ENCODE measurements around the gene MT2A.

DNA sequence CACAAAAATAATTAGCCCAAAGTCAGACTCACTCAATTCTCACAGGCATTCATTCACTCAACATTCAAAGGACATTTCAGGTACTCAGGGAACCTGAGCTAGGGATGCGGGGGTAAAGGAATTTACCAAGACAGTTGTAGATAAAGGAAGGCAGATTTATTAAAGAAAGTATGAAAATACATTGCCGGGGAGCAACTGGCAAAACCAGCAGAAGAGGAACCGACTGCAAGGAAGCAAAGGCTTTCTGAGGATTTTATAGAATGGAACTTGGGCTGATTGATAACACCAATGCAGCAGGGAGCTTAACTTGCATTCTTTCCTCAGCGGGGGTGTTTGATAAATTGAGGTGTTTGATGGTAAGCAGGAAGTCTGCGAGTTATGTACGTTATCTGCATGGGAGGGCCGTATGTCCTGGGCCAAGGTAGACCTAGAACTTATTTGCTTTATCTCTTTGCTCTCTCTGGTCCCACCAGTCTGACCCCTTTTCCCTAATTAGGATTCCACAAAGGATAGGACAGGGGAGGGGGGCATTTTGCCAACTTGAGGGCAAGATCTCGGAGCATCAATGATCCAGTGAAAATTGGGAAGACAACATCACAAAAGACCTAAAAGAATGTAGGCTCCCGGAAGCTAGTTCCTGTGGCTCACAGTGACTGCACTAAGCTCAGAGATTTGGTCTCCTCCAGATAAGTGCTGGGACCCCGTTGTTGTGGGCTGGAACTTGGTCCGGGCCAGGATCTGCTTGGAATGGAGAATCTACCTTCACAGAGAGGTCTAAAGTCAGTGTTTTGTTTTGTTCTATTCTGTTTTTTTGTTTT, 24.8 kb upstream of the MT2A start:
- TF ChIP-seq, protein P1, sequence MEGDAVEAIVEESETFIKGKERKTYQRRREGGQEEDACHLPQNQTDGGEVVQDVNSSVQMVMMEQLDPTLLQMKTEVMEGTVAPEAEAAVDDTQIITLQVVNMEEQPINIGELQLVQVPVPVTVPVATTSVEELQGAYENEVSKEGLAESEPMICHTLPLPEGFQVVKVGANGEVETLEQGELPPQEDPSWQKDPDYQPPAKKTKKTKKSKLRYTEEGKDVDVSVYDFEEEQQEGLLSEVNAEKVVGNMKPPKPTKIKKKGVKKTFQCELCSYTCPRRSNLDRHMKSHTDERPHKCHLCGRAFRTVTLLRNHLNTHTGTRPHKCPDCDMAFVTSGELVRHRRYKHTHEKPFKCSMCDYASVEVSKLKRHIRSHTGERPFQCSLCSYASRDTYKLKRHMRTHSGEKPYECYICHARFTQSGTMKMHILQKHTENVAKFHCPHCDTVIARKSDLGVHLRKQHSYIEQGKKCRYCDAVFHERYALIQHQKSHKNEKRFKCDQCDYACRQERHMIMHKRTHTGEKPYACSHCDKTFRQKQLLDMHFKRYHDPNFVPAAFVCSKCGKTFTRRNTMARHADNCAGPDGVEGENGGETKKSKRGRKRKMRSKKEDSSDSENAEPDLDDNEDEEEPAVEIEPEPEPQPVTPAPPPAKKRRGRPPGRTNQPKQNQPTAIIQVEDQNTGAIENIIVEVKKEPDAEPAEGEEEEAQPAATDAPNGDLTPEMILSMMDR (conservative IDR thresholded peaks at IDR 0.05; ENCODE audit: low read depth, low read length): no peak
- TF ChIP-seq FOS (IDR thresholded peaks at IDR 0.05; ENCODE audit: low read depth, low read length): no peak
- TF ChIP-seq SMC3 (IDR thresholded peaks at IDR 0.05; ENCODE audit: low read depth, low read length): no peak
- no peak for TF ChIP-seq RCOR1 (IDR thresholded peaks at IDR 0.05; ENCODE audit: insufficient replicate concordance, low read length)
- TF ChIP-seq POLR2A (IDR thresholded peaks at IDR 0.05; ENCODE audit: low read depth, low read length): no peak
- TF ChIP-seq RAD21 (IDR thresholded peaks at IDR 0.05; ENCODE audit: low read length): no peak
- TF ChIP-seq, protein P2, sequence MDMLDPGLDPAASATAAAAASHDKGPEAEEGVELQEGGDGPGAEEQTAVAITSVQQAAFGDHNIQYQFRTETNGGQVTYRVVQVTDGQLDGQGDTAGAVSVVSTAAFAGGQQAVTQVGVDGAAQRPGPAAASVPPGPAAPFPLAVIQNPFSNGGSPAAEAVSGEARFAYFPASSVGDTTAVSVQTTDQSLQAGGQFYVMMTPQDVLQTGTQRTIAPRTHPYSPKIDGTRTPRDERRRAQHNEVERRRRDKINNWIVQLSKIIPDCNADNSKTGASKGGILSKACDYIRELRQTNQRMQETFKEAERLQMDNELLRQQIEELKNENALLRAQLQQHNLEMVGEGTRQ (IDR thresholded peaks at IDR 0.05; ENCODE audit: low read depth, low read length): no peak
- no peak for TF ChIP-seq RFX5 (IDR thresholded peaks at IDR 0.05; ENCODE audit: low read depth, low read length)
- no peak for TF ChIP-seq MXI1 (IDR thresholded peaks at IDR 0.05; ENCODE audit: borderline replicate concordance, low read depth, low read length)
- no peak for TF ChIP-seq CEBPB (IDR thresholded peaks at IDR 0.05; ENCODE audit: low read depth, low read length)
